ENCODE data around the gene LKAAEAR1. TPM values are rescaled to one million over a fixed set of nuclear protein-coding genes. Genes with fewer than 3 reads are reported as not detected.

Gene LKAAEAR1
- polyA plus RNA-seq, 1 experiment, result not detected

DNA sequence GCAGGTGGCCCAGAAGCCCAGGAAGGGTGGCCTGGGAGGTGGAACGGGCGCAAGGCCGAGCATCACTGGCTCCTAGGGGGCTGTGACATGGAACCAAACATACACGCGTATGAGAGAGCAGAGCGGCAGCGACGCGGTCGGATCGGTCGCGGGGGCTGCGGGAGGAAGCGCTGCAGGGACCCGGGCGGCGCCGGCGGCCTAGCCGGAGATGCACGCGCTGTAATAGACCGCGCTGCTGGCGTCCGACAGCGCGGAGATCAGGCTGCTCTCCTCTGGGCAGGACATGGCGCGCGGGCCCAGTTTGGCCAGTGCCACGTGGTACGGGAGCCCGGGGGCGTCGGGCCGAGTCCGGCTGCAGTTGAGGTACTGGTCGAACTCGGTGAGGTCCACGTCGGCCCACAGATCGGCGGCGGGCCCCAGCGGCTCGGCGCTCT lies 36.2 kb downstream of the LKAAEAR1 start:
- Histone ChIP-seq H3K4me3 (ENCODE audit: low read depth, low read length) (no peak overlapping the region), H3K27ac (ENCODE audit: low read depth, low read length) (no peak overlapping the region), H3K9me3 (ENCODE audit: control insufficient read depth, insufficient read depth, low read length) (no peaks in the 10 kb centered on the region; the same call in 1 of the 2 replicates), H3K27me3 (ENCODE audit: control insufficient read depth, insufficient read depth, low read length) (peaks cover 62% of the 10 kb centered on the region)
- TF ChIP-seq, protein P1, sequence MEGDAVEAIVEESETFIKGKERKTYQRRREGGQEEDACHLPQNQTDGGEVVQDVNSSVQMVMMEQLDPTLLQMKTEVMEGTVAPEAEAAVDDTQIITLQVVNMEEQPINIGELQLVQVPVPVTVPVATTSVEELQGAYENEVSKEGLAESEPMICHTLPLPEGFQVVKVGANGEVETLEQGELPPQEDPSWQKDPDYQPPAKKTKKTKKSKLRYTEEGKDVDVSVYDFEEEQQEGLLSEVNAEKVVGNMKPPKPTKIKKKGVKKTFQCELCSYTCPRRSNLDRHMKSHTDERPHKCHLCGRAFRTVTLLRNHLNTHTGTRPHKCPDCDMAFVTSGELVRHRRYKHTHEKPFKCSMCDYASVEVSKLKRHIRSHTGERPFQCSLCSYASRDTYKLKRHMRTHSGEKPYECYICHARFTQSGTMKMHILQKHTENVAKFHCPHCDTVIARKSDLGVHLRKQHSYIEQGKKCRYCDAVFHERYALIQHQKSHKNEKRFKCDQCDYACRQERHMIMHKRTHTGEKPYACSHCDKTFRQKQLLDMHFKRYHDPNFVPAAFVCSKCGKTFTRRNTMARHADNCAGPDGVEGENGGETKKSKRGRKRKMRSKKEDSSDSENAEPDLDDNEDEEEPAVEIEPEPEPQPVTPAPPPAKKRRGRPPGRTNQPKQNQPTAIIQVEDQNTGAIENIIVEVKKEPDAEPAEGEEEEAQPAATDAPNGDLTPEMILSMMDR (IDR thresholded peaks at IDR 0.05; ENCODE audit: low read depth, low read length), result no peak
- ChIA-PET POLR2A (no interaction called here), CTCF (no interaction called here)
- DNase-seq (ENCODE audit: low read depth, low spot score), result no peak

DNA sequence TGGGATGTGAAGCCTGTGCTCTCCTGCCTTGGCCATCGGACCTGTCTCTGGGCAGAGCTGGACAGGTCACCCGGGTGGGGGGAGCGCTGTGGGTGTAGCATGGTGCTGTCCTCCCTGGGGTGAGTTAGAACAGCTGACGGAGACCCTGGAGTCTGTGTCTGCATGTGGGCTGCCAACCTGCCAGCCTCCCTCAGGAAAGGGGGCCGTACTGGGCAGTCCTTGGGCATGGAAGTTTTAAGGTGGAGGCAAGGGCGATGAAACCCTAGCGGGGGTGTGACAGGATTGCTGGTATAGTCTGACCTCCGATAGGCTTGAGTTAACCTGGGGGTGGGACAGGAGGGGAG lies 37.2 kb downstream of the LKAAEAR1 start:
- H3K27me3 ChIP-seq (ENCODE audit: control insufficient read depth, insufficient read depth, low read length), result peaks cover 61% of the 10 kb centered on the region
- ChIA-PET CTCF (no interaction called here), POLR2A (no interaction called here)
- no peak overlapping the region for H3K4me3 ChIP-seq (ENCODE audit: low read depth, low read length)
- TF ChIP-seq, protein P1 (IDR thresholded peaks at IDR 0.05; ENCODE audit: low read depth, low read length), result no peak
- H3K27ac ChIP-seq (ENCODE audit: low read depth, low read length), result no peak overlapping the region
- no peak for DNase-seq (ENCODE audit: low read depth, low spot score)
- H3K9me3 ChIP-seq (ENCODE audit: control insufficient read depth, insufficient read depth, low read length), result no peaks in the 10 kb centered on the region; the same call in 1 of the 2 replicates

DNA sequence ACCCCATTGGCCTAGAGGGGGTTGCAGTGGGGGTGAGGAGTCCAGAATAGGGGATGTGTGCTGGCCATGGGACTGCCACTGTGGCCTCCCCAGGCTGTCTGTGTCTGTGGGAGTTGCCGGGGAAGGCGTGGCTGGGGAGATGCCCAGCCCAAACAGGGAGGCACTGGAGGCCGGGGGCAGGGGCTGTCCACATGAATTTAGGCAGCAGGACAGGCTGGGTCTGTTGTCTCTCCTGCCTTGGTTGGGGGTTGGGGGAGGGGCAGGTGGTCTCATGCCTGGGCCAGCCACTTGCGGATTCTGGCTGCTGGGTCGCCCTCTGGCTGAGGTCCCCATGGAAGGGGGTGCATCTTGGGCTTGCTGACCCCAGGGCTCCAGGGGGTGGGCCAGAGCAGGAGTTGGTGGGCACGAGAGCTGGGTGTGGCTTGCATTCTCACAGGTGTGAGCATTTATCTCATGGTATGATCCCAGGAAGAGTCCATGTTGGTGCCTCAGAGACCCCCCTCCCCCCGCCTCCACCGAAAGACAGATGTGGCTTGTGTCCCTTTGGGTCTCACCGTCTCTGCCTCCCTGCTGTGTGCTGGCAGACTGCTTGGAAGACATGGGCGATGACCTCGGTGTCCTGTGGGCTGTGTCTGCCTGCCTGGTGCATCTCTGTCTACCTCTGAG lies 38.7 kb downstream of the LKAAEAR1 start:
- POLR2A ChIA-PET, result no interaction called here
- CTCF ChIA-PET, result no interaction called here
- no peak for DNase-seq (ENCODE audit: low read depth, low spot score)
- no peak overlapping the region for H3K4me3 ChIP-seq (ENCODE audit: low read depth, low read length)
- peaks cover 65% of the 10 kb centered on the region for H3K27me3 ChIP-seq (ENCODE audit: control insufficient read depth, insufficient read depth, low read length)
- H3K9me3 ChIP-seq (ENCODE audit: control insufficient read depth, insufficient read depth, low read length), result no peaks in the 10 kb centered on the region; the same call in 1 of the 2 replicates
- TF ChIP-seq, protein P1 (IDR thresholded peaks at IDR 0.05; ENCODE audit: low read depth, low read length), result no peak
- no peak overlapping the region for H3K27ac ChIP-seq (ENCODE audit: low read depth, low read length)

DNA sequence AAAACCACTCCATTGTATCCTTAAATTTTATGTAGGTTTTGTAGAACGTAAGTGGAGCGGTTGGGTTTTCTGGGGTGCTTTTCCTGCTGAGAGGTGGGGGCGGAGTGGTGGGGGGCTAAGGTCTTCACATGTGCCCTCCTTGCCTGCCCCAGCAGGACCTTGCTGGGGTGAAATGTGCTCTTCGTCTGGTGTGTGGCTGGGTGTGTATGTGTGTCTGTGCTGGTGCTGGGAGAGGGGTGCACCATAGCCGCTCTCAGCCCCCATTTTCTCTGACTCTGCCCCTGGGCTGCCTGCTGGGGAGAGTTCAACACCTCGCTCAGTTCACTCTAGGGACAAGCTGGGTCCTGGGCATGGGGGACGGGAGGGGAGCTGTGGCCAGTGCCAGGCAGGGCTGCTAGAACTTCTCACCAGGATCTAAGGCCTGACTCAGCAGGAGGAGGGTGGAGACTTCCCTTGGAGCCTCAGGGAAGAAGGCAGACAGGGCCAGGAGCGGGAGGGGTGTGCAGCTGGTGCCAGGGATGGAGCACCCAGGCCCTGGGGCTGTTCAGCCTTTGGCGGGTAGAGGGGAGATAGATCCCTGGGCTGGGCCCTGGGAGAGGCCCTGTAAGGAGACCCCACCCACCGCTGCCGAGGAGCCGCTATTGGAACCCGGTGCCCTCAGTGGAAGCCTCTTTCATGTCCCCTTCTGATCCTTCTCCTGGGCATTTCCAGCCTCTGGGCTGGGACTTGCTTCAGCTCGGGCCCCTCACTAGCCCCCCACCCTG lies 39.5 kb downstream of the LKAAEAR1 start:
- H3K27ac ChIP-seq (ENCODE audit: low read depth, low read length), result no peak overlapping the region
- CTCF ChIA-PET, result no interaction called here
- no peak overlapping the region for H3K4me3 ChIP-seq (ENCODE audit: low read depth, low read length)
- H3K27me3 ChIP-seq (ENCODE audit: control insufficient read depth, insufficient read depth, low read length), result peaks cover 65% of the 10 kb centered on the region
- DNase-seq (ENCODE audit: low read depth, low spot score), result no peak
- POLR2A ChIA-PET, result interaction anchor here (0.7 kb wide), 1 partner anchor 54 kb away, joined by 6 read pairs; no protein-coding TSS in a partner anchor
- TF ChIP-seq, protein P1 (IDR thresholded peaks at IDR 0.05; ENCODE audit: low read depth, low read length), result no peak
- no peaks in the 10 kb centered on the region; the same call in 1 of the 2 replicates for H3K9me3 ChIP-seq (ENCODE audit: control insufficient read depth, insufficient read depth, low read length)

DNA sequence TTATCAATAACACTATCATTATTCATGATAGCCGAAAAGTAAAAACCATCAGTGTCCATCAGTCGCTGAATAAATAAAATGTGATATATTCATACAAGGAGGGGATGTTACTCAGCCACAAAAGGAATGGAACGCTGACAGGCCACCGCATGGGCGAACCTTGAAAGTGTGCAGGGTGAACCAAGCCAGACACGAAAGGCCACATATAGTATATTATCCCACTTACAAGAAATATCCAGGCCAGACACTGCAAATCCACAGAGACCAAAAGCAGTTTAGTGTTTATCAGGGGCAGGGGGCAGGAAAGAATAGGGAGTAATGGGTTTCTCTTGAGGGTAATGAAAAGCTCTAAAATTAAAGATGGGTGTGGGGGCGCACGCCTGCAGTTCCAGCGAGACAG lies 40.4 kb downstream of the LKAAEAR1 start:
- H3K27me3 ChIP-seq (ENCODE audit: control insufficient read depth, insufficient read depth, low read length), result peaks cover 72% of the 10 kb centered on the region
- TF ChIP-seq, protein P1 (IDR thresholded peaks at IDR 0.05; ENCODE audit: low read depth, low read length), result no peak
- ChIA-PET POLR2A (interaction anchor here (0.7 kb wide), 1 partner anchor 54 kb away, joined by 6 read pairs; no protein-coding TSS in a partner anchor), CTCF (interaction anchor here (1.1 kb wide), 1 partner anchor 14 kb away, joined by 4 read pairs; no protein-coding TSS in a partner anchor)
- H3K9me3 ChIP-seq (ENCODE audit: control insufficient read depth, insufficient read depth, low read length), result no peaks in the 10 kb centered on the region; the same call in 1 of the 2 replicates
- DNase-seq (ENCODE audit: low read depth, low spot score), result no peak
- H3K27ac ChIP-seq (ENCODE audit: low read depth, low read length), result no peak overlapping the region
- no peak overlapping the region for H3K4me3 ChIP-seq (ENCODE audit: low read depth, low read length)
